MM.1S (cell line): ENCODE data around the gene NTRK3.

Source experiments
- DNase-seq: peaks from one replicate; pipeline ENCODE4 v3.0.0-alpha.2; 2015
- H2AFZ ChIP-seq: fragments of 300-600 bp; sonication (generic); 2 replicates; pipeline ENCODE4 v1.6.0; 2016; ENCODE audit warnings: antibody characterized with exemption, low read length
- H3F3A ChIP-seq: fragments of 300-600 bp; sonication (generic); 2 replicates; pipeline ENCODE4 v1.6.1; 2016; ENCODE audit warnings: mild to moderate bottlenecking, antibody characterized with exemption, low read length, moderate library complexity, mixed read lengths; ENCODE audit not compliant: insufficient read depth
- H3K27ac ChIP-seq: fragments of 300-600 bp; sonication (generic); 2 replicates; pipeline ENCODE4 v1.5.1; 2016; ENCODE audit warnings: mild to moderate bottlenecking, low read length
- H3K27me3 ChIP-seq: fragments of 300-600 bp; sonication (generic); replicated peaks from 2 replicates; pipeline ENCODE4 v1.6.0; 2016; ENCODE audit warnings: low read length; ENCODE audit not compliant: insufficient read depth
- H3K36me3 ChIP-seq: fragments of 300-600 bp; sonication (generic); replicated peaks from 2 replicates; pipeline ENCODE4 v1.6.1; 2016; ENCODE audit warnings: mild to moderate bottlenecking, low read length, mixed read lengths; ENCODE audit not compliant: insufficient read depth
- H3K4me1 ChIP-seq: fragments of 300-600 bp; sonication (generic); 2 replicates; pipeline ENCODE4 v1.6.1; 2016; ENCODE audit warnings: low read length, mixed read lengths
- H3K4me2 ChIP-seq: fragments of 300-600 bp; sonication (generic); 2 replicates; pipeline ENCODE4 v1.6.0; 2016; ENCODE audit warnings: low read depth, low read length
- H3K4me3 ChIP-seq: fragments of 300-600 bp; sonication (generic); 2 replicates; pipeline ENCODE4 v1.5.1; 2016; ENCODE audit warnings: low read length, mixed read lengths
- H3K79me2 ChIP-seq: fragments of 300-600 bp; sonication (generic); 2 replicates; pipeline ENCODE4 v1.6.1; 2016; ENCODE audit warnings: mixed run types, low read length, mixed read lengths
- H3K9ac ChIP-seq: fragments of 300-600 bp; sonication (generic); 2 replicates; pipeline ENCODE4 v1.6.1; 2016; ENCODE audit warnings: low read length, mixed read lengths
- H3K9me2 ChIP-seq: fragments of 300-600 bp; sonication (generic); replicated peaks from 2 replicates; pipeline ENCODE4 v1.6.1; 2016; ENCODE audit warnings: mild to moderate bottlenecking, low read length, mixed read lengths; ENCODE audit not compliant: insufficient read depth
- H3K9me3 ChIP-seq: fragments of 300-600 bp; sonication (generic); replicated peaks from 2 replicates; pipeline ENCODE4 v1.6.1; 2016; ENCODE audit warnings: mild to moderate bottlenecking, low read length, mixed read lengths; ENCODE audit not compliant: insufficient read depth
- H4K20me1 ChIP-seq: fragments of 300-600 bp; sonication (generic); 2 replicates; pipeline ENCODE4 v1.6.1; 2016; ENCODE audit warnings: mild to moderate bottlenecking, low read length, moderate library complexity, mixed read lengths; ENCODE audit not compliant: insufficient read depth
- EZH2 ChIP-seq: fragments of 300-600 bp; sonication (generic); optimal IDR thresholded peaks from 2 replicates; pipeline ENCODE3; 2017; ENCODE audit warnings: low read depth, mild to moderate bottlenecking, antibody characterized with exemption, low read length, mixed read lengths
- EZH2phosphoT487 ChIP-seq: fragments of 300-600 bp; sonication (generic); IDR thresholded peaks from 2 replicates; pipeline ENCODE4 v1.6.1; 2018; ENCODE audit warnings: antibody characterized with exemption, low read length
- TF ChIP-seq, protein P1 (sequence below): fragments of 300-600 bp; sonication (generic); IDR thresholded peaks from 2 replicates; pipeline ENCODE4 v1.5.1; 2016; ENCODE audit warnings: antibody characterized with exemption, low read length, mixed read lengths

Gene NTRK3

DNA sequence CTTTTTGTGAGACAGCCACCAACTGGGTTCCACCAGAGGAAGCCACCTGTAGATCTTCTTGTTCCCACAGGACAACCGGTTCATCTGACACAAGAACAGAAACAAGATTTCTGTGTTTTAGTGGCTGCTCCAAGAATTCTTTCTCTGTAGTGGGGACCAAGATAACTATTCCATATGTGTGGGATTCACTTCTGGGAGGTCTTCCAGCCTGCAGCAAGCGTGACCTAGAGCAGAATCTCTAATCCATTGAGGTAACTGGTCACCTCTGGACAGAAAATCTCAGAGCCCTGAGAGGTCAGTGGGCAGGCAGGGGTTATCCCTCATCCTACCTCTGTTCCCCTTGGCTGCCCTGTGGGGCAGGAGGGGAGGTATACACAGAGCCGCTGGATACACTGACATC is 311.3 kb downstream of the NTRK3 start:
- Histone ChIP-seq H3K9ac (no peak overlapping the region), H3K9me2 (no peaks in the 10 kb centered on the region), H3K9me3 (no peaks in the 10 kb centered on the region), H2AFZ (no peak overlapping the region), H3K4me2 (no peak overlapping the region), H3K27me3 (no peaks in the 10 kb centered on the region), H3F3A (no peaks in the 10 kb centered on the region), H3K27ac (no peak overlapping the region), H4K20me1 (no peaks in the 10 kb centered on the region), H3K4me1 (no peaks in the 10 kb centered on the region; the same call in 1 of the 2 replicates), H3K79me2 (no peaks in the 10 kb centered on the region), H3K36me3 (no peaks in the 10 kb centered on the region), H3K4me3 (no peak overlapping the region)
- DNase-seq: no peak
- TF ChIP-seq, protein P1, sequence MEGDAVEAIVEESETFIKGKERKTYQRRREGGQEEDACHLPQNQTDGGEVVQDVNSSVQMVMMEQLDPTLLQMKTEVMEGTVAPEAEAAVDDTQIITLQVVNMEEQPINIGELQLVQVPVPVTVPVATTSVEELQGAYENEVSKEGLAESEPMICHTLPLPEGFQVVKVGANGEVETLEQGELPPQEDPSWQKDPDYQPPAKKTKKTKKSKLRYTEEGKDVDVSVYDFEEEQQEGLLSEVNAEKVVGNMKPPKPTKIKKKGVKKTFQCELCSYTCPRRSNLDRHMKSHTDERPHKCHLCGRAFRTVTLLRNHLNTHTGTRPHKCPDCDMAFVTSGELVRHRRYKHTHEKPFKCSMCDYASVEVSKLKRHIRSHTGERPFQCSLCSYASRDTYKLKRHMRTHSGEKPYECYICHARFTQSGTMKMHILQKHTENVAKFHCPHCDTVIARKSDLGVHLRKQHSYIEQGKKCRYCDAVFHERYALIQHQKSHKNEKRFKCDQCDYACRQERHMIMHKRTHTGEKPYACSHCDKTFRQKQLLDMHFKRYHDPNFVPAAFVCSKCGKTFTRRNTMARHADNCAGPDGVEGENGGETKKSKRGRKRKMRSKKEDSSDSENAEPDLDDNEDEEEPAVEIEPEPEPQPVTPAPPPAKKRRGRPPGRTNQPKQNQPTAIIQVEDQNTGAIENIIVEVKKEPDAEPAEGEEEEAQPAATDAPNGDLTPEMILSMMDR: no peak
- TF ChIP-seq EZH2: no peak
- no peak for TF ChIP-seq EZH2phosphoT487

DNA sequence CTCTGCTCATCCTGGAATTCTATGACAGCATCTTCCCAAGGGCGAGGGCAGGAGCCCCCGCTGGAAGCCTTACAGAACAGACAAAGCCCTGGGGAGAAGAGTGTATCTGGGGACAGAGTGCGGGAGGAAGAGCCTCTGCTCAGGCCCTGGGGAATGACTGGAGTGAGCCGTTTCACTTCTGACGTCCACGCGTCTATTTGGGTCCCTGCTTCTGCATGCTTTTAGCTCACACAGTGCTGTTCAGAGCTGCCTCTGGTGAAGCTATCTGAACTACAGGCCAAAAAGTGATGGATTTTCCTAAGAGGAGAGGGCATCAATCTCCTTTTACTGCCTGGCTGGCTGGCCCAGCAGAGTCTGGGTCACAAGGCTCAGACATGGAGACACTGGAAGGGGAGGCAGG is 311.8 kb downstream of the NTRK3 start:
- H3K36me3 ChIP-seq: no peaks in the 10 kb centered on the region
- H3K9me2 ChIP-seq: no peaks in the 10 kb centered on the region
- H3K4me3 ChIP-seq: no peak overlapping the region
- no peaks in the 10 kb centered on the region for H3K9me3 ChIP-seq
- no peaks in the 10 kb centered on the region for H3F3A ChIP-seq
- no peaks in the 10 kb centered on the region; the same call in 1 of the 2 replicates for H3K4me1 ChIP-seq
- no peak overlapping the region for H2AFZ ChIP-seq
- no peaks in the 10 kb centered on the region for H4K20me1 ChIP-seq
- no peak overlapping the region for H3K9ac ChIP-seq
- TF ChIP-seq EZH2 (no peak), EZH2phosphoT487 (no peak)
- TF ChIP-seq, protein P1: no peak
- no peaks in the 10 kb centered on the region for H3K79me2 ChIP-seq
- no peak for DNase-seq
- no peak overlapping the region for H3K27ac ChIP-seq
- H3K4me2 ChIP-seq: no peak overlapping the region
- H3K27me3 ChIP-seq: no peaks in the 10 kb centered on the region

DNA sequence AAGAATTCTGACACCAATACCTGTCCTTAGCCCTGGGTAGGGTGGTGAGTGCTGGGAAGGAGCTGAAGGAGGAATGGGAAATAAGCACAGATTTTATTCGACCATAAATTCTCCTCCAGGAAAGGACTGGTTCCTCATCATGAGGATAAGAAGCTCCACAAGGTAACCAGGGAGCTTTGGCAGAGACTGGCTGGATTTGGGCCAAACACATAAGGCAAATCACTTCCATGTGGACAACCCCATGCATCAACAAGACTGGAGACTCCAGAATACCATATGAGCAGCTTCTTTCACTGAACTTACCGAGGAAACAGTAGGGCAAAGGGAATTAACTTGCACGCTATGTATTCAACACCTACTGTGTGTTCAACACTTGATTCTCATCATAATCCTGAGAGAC is 312.5 kb downstream of the NTRK3 start:
- Histone ChIP-seq H3K27me3 (no peaks in the 10 kb centered on the region), H3K9me2 (no peaks in the 10 kb centered on the region), H4K20me1 (no peaks in the 10 kb centered on the region), H3F3A (no peaks in the 10 kb centered on the region), H3K79me2 (no peaks in the 10 kb centered on the region), H3K36me3 (no peaks in the 10 kb centered on the region), H3K27ac (no peak overlapping the region), H3K9me3 (no peaks in the 10 kb centered on the region), H3K4me1 (no peaks in the 10 kb centered on the region; the same call in 1 of the 2 replicates), H3K4me2 (no peak overlapping the region), H2AFZ (no peak overlapping the region), H3K4me3 (no peak overlapping the region), H3K9ac (no peak overlapping the region)
- TF ChIP-seq EZH2 (no peak), EZH2phosphoT487 (no peak)
- TF ChIP-seq, protein P1: no peak
- no peak for DNase-seq
